UCSD-AML1 (cell line): ENCODE results near the gene PRRC1.

ENCODE experiments used
- DNase-seq: peaks from one replicate; lab custom pipeline; 2025; ENCODE audit not compliant: unreplicated experiment; lab: John Stamatoyannopoulos, UW

PRRC1 gene

GRCh38 chr5:127517480-127518318 lies at the start of gene PRRC1:
Gene PRRC1, plus strand, starts transcription at chr5:127517640. Its CDS starts 5,840 bp downstream, at chr5:127523480.
- peak; percentile 83 for DNase-seq

GRCh38 chr5:127471211-127471610 lies 46.2 kb upstream of the PRRC1 start:
- DNase-seq: no peak

GRCh38 chr5:127472700-127473099 lies 44.7 kb upstream of the PRRC1 start:
- no peak for DNase-seq

GRCh38 chr5:127486471-127486870 lies 31.0 kb upstream of the PRRC1 start:
- DNase-seq: no peak

GRCh38 chr5:127492854-127493738 lies 24.3 kb upstream of the PRRC1 start:
- no peak for DNase-seq

- DNase-seq: no peak
Measured at GRCh38 chr5:127498548-127498947, 18.9 kb upstream of the PRRC1 start.

GRCh38 chr5:127505905-127506304 lies 11.5 kb upstream of the PRRC1 start:
- DNase-seq: no peak

- no peak for DNase-seq
Measured at GRCh38 chr5:127506616-127507015, 10.8 kb upstream of the PRRC1 start.

- DNase-seq: no peak
Measured at GRCh38 chr5:127508644-127509373, 8.6 kb upstream of the PRRC1 start.

- DNase-seq: no peak
Measured at GRCh38 chr5:127513408-127513970, 4.0 kb upstream of the PRRC1 start.

GRCh38 chr5:127514816-127515215 lies 2.6 kb upstream of the PRRC1 start:
- DNase-seq: no peak

GRCh38 chr5:127515693-127516440 lies 1.6 kb upstream of the PRRC1 start:
- no peak for DNase-seq

GRCh38 chr5:127517110-127517479 lies 345 bp upstream of the PRRC1 start:
- no peak for DNase-seq

- DNase-seq: no peak
Measured at GRCh38 chr5:127518319-127518621, 830 bp downstream of the PRRC1 start.

GRCh38 chr5:127519527-127519926 lies 2.1 kb downstream of the PRRC1 start:
- DNase-seq: no peak

GRCh38 chr5:127521138-127521770 lies 3.8 kb downstream of the PRRC1 start:
- DNase-seq: no peak

- no peak for DNase-seq
Measured at GRCh38 chr5:127525181-127525580, 7.7 kb downstream of the PRRC1 start.

- no peak for DNase-seq
Measured at GRCh38 chr5:127529904-127530682, 12.7 kb downstream of the PRRC1 start.

GRCh38 chr5:127536687-127537086 lies 19.2 kb downstream of the PRRC1 start:
- DNase-seq: no peak
